Hepatocyte (in vitro differentiated cells): ENCODE results near the gene RBBP5.

Source experiments
- EZH2 ChIP-seq: fragments of 200-600 bp; sonication (generic); IDR thresholded peaks from 2 replicates; pipeline ENCODE4 v1.6.1; 2016; ENCODE audit warnings: antibody characterized with exemption, mild to moderate bottlenecking, borderline replicate concordance
- TF ChIP-seq, protein P1 (sequence below): fragments of 200-600 bp; sonication (generic); IDR thresholded peaks from 2 replicates; pipeline ENCODE4 v1.5.1; 2016; ENCODE audit warnings: antibody characterized with exemption, mild to moderate bottlenecking; ENCODE audit not compliant: poor library complexity

- TF ChIP-seq, protein P1, sequence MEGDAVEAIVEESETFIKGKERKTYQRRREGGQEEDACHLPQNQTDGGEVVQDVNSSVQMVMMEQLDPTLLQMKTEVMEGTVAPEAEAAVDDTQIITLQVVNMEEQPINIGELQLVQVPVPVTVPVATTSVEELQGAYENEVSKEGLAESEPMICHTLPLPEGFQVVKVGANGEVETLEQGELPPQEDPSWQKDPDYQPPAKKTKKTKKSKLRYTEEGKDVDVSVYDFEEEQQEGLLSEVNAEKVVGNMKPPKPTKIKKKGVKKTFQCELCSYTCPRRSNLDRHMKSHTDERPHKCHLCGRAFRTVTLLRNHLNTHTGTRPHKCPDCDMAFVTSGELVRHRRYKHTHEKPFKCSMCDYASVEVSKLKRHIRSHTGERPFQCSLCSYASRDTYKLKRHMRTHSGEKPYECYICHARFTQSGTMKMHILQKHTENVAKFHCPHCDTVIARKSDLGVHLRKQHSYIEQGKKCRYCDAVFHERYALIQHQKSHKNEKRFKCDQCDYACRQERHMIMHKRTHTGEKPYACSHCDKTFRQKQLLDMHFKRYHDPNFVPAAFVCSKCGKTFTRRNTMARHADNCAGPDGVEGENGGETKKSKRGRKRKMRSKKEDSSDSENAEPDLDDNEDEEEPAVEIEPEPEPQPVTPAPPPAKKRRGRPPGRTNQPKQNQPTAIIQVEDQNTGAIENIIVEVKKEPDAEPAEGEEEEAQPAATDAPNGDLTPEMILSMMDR, result no peak
- no peak for TF ChIP-seq EZH2
Measured at GRCh38 chr1:205048382-205048781, 73.4 kb downstream of the RBBP5 start.
